ENCODE measurements around the gene FOXS1. TPM values are rescaled to one million over a fixed set of nuclear protein-coding genes. Genes with fewer than 3 reads are reported as not detected.

FOXS1 gene
- total and polyA plus RNA-seq, 2 experiments from 2014 or later = 0.26 TPM; not detected in 1

- no peak for TF ChIP-seq ZNF462 (CRISPR knock-in tag; IDR thresholded peaks at IDR 0.05)
- no peak for TF ChIP-seq ZNF331 (CRISPR knock-in tag; IDR thresholded peaks at IDR 0.05; ENCODE audit: low read depth)
- no peak for TF ChIP-seq ETS1 (IDR thresholded peaks at IDR 0.05)
- TF ChIP-seq, protein P1, sequence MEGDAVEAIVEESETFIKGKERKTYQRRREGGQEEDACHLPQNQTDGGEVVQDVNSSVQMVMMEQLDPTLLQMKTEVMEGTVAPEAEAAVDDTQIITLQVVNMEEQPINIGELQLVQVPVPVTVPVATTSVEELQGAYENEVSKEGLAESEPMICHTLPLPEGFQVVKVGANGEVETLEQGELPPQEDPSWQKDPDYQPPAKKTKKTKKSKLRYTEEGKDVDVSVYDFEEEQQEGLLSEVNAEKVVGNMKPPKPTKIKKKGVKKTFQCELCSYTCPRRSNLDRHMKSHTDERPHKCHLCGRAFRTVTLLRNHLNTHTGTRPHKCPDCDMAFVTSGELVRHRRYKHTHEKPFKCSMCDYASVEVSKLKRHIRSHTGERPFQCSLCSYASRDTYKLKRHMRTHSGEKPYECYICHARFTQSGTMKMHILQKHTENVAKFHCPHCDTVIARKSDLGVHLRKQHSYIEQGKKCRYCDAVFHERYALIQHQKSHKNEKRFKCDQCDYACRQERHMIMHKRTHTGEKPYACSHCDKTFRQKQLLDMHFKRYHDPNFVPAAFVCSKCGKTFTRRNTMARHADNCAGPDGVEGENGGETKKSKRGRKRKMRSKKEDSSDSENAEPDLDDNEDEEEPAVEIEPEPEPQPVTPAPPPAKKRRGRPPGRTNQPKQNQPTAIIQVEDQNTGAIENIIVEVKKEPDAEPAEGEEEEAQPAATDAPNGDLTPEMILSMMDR (conservative IDR thresholded peaks at IDR 0.05; ENCODE audit: low read depth in 2 of 2) = no peak
- TF ChIP-seq STAT1 (IDR thresholded peaks at IDR 0.05; ENCODE audit: unreplicated experiment) = no peak
Observed at GRCh38 chr20:31868853-31869672, 23.7 kb upstream of the FOXS1 start (continued).
